ENCODE results near the gene UBA52. TPM values are rescaled to one million over a fixed set of nuclear protein-coding genes. Genes with fewer than 3 reads are reported as not detected.

UBA52 gene
- polyA plus RNA-seq, 1 experiment, result 2,472 TPM

DNA sequence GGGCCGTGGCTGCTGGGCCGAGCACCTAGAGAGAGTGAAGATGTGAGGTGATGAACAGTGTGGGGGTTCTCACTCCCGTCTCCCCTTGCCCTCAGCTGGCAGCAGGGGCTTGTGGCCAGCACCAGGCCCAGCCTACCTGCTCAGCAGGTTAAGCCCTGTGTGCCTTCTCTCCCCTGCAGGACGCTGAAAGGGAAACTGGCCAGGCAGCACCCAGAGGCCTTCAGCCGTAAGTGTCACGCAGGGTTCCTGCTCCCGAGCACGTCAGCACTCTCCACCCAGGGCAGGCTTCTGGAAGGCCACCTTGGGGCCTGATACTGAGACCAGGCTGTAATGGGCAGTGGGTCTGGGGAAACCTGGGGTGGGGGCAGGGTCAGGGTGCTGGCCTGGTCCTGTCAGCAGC is 4.7 kb upstream of the UBA52 start:
- no peak for TF ChIP-seq CTCF (IDR thresholded peaks at IDR 0.05; ENCODE audit: insufficient read depth, low read depth, low read length)

DNA sequence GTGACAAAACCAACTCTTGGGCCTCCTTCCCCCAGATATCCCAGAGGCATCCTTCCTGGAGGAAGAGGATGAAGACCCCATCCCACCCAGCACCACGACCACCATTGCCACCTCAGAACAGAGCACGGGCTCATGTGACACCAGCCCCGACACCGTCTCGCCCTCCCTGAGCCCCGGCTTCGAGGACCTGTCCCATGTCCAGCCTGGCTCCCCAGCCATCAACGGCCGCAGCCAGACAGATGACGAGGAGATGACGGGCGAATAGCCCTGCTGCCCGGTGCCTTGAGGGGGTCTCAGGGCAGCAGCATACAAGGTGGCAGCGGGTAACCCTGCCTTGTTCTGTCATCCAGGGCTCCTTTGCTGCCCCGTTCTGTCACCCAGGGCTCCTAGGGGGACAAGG is 3.3 kb upstream of the UBA52 start:
- H3K36me3 ChIP-seq (ENCODE audit: control insufficient read depth, insufficient read depth, low read length), result peaks cover 22% of the 10 kb centered on the region
- no peak for DNase-seq (ENCODE audit: low read depth)
- no peak for TF ChIP-seq CTCF (IDR thresholded peaks at IDR 0.05; ENCODE audit: insufficient read depth, low read depth, low read length)
- ChIA-PET POLR2A (no interaction called here), CTCF (interaction anchor here (0.5 to 1.7 kb wide), 3 partner anchors 9 to 20 kb away, joined by 4 to 5 read pairs (median 4); partner anchors contain the start of genes KXD1 and REX1BD)
- no peaks in the 10 kb centered on the region for H3K27me3 ChIP-seq (ENCODE audit: control insufficient read depth, insufficient read depth, low read length)
- H3K4me3 ChIP-seq (ENCODE audit: low read depth, low read length), result no peak overlapping the region

More for the DNA sequence above, 4.7 kb upstream of the UBA52 start:
- ChIA-PET CTCF (no interaction called here), POLR2A (no interaction called here)
- Histone ChIP-seq H3K4me3 (ENCODE audit: low read depth, low read length) (no peak overlapping the region), H3K36me3 (ENCODE audit: control insufficient read depth, insufficient read depth, low read length) (peaks cover 22% of the 10 kb centered on the region), H3K27me3 (ENCODE audit: control insufficient read depth, insufficient read depth, low read length) (no peaks in the 10 kb centered on the region)
- DNase-seq (ENCODE audit: low read depth), result no peak

DNA sequence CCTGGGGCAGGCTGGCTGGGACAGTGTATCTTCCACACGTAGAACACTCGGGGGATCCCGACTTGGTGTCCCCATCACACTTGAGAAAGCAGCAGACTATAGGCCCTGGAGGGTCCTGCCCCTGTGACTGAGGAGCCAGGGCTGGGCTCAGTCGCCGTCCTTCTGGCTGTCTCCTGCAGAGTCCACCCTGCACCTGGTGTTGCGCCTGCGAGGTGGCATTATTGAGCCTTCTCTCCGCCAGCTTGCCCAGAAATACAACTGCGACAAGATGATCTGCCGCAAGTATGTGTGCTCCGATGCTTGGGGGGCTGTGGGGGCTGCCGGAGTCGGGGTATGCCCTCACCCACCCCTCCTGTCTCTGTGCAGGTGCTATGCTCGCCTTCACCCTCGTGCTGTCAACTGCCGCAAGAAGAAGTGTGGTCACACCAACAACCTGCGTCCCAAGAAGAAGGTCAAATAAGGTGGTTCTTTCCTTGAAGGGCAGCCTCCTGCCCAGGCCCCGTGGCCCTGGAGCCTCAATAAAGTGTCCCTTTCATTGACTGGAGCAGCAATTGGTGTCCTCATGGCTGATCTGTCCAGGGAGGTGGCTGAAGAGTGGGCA is 3.1 kb downstream of the UBA52 start:
- Histone ChIP-seq H3K27me3 (ENCODE audit: control insufficient read depth, insufficient read depth, low read length) (no peaks in the 10 kb centered on the region), H3K36me3 (ENCODE audit: control insufficient read depth, insufficient read depth, low read length) (peaks cover 20% of the 10 kb centered on the region), H3K4me3 (ENCODE audit: low read depth, low read length) (no peak overlapping the region)
- CTCF ChIA-PET, result no interaction called here
- POLR2A ChIA-PET, result no interaction called here
- no peak for DNase-seq (ENCODE audit: low read depth)
- no peak for TF ChIP-seq CTCF (IDR thresholded peaks at IDR 0.05; ENCODE audit: insufficient read depth, low read depth, low read length)

- CTCF ChIA-PET, result interaction anchor here (0.5 to 2.8 kb wide), 3 partner anchors 9 to 279 kb away, joined by 3 to 10 read pairs (median 7); partner anchors contain the start of gene REX1BD
- no peak for TF ChIP-seq CTCF (IDR thresholded peaks at IDR 0.05; ENCODE audit: insufficient read depth, low read depth, low read length)
- POLR2A ChIA-PET, result no interaction called here
- Histone ChIP-seq H3K27me3 (ENCODE audit: control insufficient read depth, insufficient read depth, low read length) (no peaks in the 10 kb centered on the region), H3K4me3 (ENCODE audit: low read depth, low read length) (no peak overlapping the region), H3K36me3 (ENCODE audit: control insufficient read depth, insufficient read depth, low read length) (peaks cover 20% of the 10 kb centered on the region)
- no peak for DNase-seq (ENCODE audit: low read depth)
These were observed 4.7 kb downstream of the UBA52 start for GRCh38 chr19:18576383-18576782.

- ChIA-PET CTCF (interaction anchor here (2.4 to 2.8 kb wide), 2 partner anchors 8 to 11 kb away, joined by 7 to 10 read pairs; partner anchors contain the start of gene REX1BD), POLR2A (no interaction called here)
- no peak overlapping the region for H3K4me3 ChIP-seq (ENCODE audit: low read depth, low read length)
- H3K27me3 ChIP-seq (ENCODE audit: control insufficient read depth, insufficient read depth, low read length), result no peaks in the 10 kb centered on the region
- no peak for DNase-seq (ENCODE audit: low read depth)
- TF ChIP-seq CTCF (IDR thresholded peaks at IDR 0.05; ENCODE audit: insufficient read depth, low read depth, low read length), result no peak
- peaks cover 20% of the 10 kb centered on the region for H3K36me3 ChIP-seq (ENCODE audit: control insufficient read depth, insufficient read depth, low read length)
These were observed 5.8 kb downstream of the UBA52 start for GRCh38 chr19:18577365-18577914.

Data from BJ (cell line).